GM12801 (cell line): ENCODE data around the gene TUBGCP3.

ENCODE experiments used
- TF ChIP-seq, protein P1 (sequence below): IDR thresholded peaks from one replicate; pipeline ENCODE4 v1.5.1; 2011; ENCODE audit warnings: control low read depth; ENCODE audit not compliant: insufficient read length; ENCODE audit errors: extremely low read depth

TUBGCP3 gene

GRCh38 chr13:112587764-112588489, at the start of gene TUBGCP3:
Gene TUBGCP3 (minus strand): TSS chr13:112588153. CDS start chr13:112587980, 173 bp downstream.
- TF ChIP-seq, protein P1, sequence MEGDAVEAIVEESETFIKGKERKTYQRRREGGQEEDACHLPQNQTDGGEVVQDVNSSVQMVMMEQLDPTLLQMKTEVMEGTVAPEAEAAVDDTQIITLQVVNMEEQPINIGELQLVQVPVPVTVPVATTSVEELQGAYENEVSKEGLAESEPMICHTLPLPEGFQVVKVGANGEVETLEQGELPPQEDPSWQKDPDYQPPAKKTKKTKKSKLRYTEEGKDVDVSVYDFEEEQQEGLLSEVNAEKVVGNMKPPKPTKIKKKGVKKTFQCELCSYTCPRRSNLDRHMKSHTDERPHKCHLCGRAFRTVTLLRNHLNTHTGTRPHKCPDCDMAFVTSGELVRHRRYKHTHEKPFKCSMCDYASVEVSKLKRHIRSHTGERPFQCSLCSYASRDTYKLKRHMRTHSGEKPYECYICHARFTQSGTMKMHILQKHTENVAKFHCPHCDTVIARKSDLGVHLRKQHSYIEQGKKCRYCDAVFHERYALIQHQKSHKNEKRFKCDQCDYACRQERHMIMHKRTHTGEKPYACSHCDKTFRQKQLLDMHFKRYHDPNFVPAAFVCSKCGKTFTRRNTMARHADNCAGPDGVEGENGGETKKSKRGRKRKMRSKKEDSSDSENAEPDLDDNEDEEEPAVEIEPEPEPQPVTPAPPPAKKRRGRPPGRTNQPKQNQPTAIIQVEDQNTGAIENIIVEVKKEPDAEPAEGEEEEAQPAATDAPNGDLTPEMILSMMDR = no peak

- TF ChIP-seq, protein P1 = no peak
Observed at GRCh38 chr13:112637017-112637801, 49.3 kb upstream of the TUBGCP3 start.

- TF ChIP-seq, protein P1 = no peak
Observed at GRCh38 chr13:112636401-112636975, 48.5 kb upstream of the TUBGCP3 start.

DNA sequence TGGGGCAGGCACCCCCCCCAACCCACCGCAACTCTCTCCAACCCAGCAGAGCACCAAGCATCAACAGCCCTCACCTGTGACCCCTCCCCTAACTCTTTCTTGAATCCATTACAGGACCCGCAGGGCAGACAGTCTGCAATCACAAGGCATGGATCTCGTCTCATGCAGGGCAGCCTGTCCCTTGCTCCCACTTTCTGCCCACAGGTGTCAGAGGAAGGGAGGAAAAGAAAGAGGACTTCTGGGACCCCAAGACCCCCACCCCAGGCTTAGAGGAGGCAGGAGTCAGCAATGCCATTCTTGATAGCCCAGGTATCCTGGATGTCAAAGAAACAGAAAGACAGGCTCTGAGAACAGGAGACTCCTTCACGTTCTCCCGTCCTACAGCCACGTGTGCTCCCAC, 47.4 kb upstream of the TUBGCP3 start:
- TF ChIP-seq, protein P1 = no peak

DNA sequence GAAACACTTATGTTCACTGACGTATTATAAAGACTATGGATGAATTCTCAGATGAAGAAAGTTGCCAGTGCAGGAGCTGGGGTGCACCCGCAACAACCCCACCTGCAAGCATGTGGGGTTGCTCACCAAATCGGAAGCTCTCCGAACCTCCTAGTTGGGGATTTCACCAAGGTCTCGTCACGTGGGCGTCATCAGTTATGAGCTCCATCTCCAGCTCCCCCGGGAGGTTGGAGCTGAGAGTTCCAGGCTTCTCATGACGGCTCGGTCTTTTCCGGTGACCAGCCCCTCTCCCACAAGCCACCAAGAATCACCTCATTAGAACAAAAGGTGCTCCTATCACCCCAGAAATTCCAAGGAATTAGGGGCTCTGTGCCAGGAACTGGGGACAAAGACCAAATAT, 46.1 kb upstream of the TUBGCP3 start:
- TF ChIP-seq, protein P1 = no peak

GRCh38 chr13:112629161-112629560, 41.2 kb upstream of the TUBGCP3 start:
- TF ChIP-seq, protein P1 = no peak

GRCh38 chr13:112627161-112627560, 39.2 kb upstream of the TUBGCP3 start:
- TF ChIP-seq, protein P1 = no peak
